ENCODE results near the gene PPP1R12A.

The PPP1R12A gene

GRCh38 chr12:79929065-79929464 is 5.8 kb downstream of the PPP1R12A start:
- DNase-seq (ENCODE audit: extremely low read depth, low read depth), result no peak

GRCh38 chr12:79927772-79928474 is 7.0 kb downstream of the PPP1R12A start:
- DNase-seq (ENCODE audit: extremely low read depth, low read depth), result no peak
- no peak overlapping the region for H3K4me3 ChIP-seq (replicated peaks; ENCODE audit: low read depth, low read length)
- TF ChIP-seq CTCF (IDR thresholded peaks at IDR 0.05; ENCODE audit: low read depth, low read length, missing control alignments), result no peak

More at GRCh38 chr12:79929065-79929464, 5.8 kb downstream of the PPP1R12A start:
- no peak for TF ChIP-seq CTCF (IDR thresholded peaks at IDR 0.05; ENCODE audit: low read depth, low read length, missing control alignments)
- no peak overlapping the region for H3K4me3 ChIP-seq (replicated peaks; ENCODE audit: low read depth, low read length)

- H3K4me3 ChIP-seq (replicated peaks; ENCODE audit: low read depth, low read length), result no peak overlapping the region
- DNase-seq (ENCODE audit: extremely low read depth, low read depth), result no peak
- TF ChIP-seq CTCF (IDR thresholded peaks at IDR 0.05; ENCODE audit: low read depth, low read length, missing control alignments), result no peak
These were observed 7.9 kb downstream of the PPP1R12A start for GRCh38 chr12:79926951-79927350.

GRCh38 chr12:79925492-79925891 is 9.4 kb downstream of the PPP1R12A start:
- DNase-seq (ENCODE audit: extremely low read depth, low read depth), result no peak
- H3K4me3 ChIP-seq (replicated peaks; ENCODE audit: low read depth, low read length), result no peak overlapping the region
- TF ChIP-seq CTCF (IDR thresholded peaks at IDR 0.05; ENCODE audit: low read depth, low read length, missing control alignments), result no peak

- no peak for DNase-seq (ENCODE audit: extremely low read depth, low read depth)
- H3K4me3 ChIP-seq (replicated peaks; ENCODE audit: low read depth, low read length), result no peak overlapping the region
- TF ChIP-seq CTCF (IDR thresholded peaks at IDR 0.05; ENCODE audit: low read depth, low read length, missing control alignments), result no peak
These were observed 13.1 kb downstream of the PPP1R12A start for GRCh38 chr12:79921786-79922185.

GRCh38 chr12:79920421-79921238 is 14.3 kb downstream of the PPP1R12A start:
- no peak for DNase-seq (ENCODE audit: extremely low read depth, low read depth)
- TF ChIP-seq CTCF (IDR thresholded peaks at IDR 0.05; ENCODE audit: low read depth, low read length, missing control alignments), result no peak

More at GRCh38 chr12:79920421-79921238, 14.3 kb downstream of the PPP1R12A start:
- no peak overlapping the region for H3K4me3 ChIP-seq (replicated peaks; ENCODE audit: low read depth, low read length)
